GM18526 (cell line): ENCODE data around the gene KLHL14.

Source experiments
- POLR2A ChIP-seq: IDR thresholded peaks from 3 replicates; pipeline ENCODE4 v1.6.1; 2011; ENCODE audit not compliant: insufficient read length; ENCODE audit errors: extremely low read depth

Gene KLHL14, protein sequence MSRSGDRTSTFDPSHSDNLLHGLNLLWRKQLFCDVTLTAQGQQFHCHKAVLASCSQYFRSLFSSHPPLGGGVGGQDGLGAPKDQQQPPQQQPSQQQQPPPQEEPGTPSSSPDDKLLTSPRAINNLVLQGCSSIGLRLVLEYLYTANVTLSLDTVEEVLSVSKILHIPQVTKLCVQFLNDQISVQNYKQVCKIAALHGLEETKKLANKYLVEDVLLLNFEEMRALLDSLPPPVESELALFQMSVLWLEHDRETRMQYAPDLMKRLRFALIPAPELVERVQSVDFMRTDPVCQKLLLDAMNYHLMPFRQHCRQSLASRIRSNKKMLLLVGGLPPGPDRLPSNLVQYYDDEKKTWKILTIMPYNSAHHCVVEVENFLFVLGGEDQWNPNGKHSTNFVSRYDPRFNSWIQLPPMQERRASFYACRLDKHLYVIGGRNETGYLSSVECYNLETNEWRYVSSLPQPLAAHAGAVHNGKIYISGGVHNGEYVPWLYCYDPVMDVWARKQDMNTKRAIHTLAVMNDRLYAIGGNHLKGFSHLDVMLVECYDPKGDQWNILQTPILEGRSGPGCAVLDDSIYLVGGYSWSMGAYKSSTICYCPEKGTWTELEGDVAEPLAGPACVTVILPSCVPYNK

DNA sequence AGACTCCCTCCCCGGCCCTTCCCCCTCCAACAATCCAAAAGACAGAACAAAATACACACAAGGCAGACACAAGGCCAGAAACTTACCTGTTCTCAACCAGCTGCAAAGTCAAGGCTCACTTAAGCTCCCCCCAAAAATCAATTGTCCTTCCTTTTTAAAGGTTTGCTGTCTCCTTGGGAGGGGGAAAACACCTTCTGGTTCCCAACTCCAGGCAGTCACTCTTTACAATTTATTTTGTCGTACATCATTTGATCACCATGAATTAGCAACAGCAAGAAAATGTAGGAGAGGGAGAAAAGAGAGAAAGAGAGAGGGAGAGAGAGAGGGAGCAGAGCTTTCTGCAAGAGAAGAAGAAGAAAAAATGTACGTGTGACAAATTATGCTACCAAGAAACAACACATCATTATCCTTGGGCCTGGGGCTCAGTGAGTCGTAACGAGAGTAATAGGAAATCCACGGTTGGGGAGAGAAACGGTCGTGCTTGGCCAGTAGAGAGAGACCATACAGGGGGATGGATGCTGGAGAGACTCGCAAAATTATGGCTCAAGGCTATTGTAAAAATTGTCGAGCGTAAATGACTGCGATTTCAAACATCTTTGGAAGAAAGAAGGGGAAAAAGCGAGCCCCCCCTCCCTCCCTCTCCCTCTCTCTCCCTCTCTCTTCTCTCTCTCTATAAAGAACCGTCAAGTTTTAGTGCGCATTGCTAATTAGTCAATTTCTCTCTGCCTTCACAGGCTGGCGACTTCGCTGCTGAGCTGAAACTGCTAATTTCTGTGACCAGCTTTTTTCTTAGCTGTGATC, at the start of gene KLHL14:
Gene KLHL14 (minus strand): TSS at position 443 of the 801 bp plus-strand sequence. CDS start 2,432 bp downstream, outside the sequence.
- no peak for TF ChIP-seq POLR2A

DNA sequence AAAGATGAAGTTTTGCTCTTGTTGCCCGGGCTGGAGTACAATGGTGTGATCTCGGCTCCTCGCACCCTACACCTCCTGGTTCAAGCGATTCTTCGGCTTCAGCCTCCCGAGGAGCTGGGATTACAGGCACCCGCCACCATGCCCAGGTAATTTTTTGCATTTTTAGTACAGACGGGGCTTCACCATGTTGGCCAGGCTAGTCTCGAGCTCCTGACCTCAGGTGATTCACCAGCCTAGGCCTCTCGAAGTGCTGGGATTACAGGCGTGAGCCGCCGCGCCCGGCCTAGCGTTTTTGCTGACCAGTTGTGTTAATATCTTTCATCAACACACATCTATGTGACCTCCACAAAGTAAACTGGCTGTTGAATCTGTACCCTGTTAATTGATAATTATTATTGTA, 49.4 kb upstream of the KLHL14 start:
- no peak for TF ChIP-seq POLR2A

DNA sequence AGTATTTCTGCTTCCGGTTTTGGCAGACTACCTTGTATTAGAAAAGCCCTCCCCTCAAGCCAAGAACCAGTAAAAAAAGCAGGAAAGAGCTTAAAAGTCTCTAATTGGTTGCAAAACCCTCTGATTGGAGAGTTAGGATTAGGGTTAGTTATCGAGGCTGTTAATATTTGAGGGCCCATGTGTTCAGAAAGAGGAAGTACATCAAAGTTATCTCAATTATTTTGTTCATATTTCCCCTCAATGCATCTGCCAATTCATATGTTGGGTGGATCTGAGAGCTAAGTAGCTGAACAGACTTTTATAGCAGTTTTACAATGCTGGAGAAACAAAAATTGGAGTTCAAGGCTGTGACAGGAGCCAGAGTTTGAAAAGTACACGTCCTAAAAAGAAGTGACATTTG, 43.1 kb upstream of the KLHL14 start:
- TF ChIP-seq POLR2A, result no peak

DNA sequence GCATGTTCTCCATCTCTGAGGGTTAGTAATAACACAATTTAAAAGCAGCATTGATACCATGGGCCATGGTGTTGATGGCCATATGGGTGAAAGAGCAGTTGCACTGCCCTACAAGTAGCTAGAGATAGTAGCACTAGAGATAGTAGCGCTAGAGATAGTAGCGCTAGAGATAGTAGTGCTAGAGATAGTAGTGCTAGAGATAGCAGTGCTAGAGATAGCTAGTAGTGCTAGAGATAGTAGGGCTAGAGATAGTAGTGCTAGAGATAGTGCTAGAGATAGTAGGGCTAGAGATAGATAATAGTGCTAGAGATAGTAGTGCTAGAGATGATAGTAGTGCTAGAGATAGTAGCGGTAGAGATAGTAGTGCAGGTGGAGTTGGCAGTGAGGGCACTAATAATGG, 39.5 kb upstream of the KLHL14 start:
- TF ChIP-seq POLR2A, result no peak

DNA sequence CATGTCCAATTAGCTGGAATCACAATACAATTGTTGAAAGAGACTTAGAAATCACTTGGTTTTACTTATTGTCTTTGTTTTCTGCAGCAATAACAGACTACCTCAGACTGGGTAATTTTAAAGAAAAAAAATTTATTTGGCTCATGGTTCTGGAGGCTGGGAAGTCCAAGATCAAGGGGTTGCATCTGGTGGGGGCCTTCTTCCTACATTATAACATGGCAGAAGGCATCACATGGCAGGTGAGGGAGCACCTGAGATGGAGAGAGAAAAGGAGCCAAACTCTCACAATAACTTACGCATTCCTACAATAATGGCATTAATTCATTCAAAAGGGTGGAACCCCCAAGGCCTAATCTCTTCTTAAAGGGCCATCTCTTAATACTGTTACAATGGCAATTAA, 37.5 kb upstream of the KLHL14 start:
- no peak for TF ChIP-seq POLR2A

DNA sequence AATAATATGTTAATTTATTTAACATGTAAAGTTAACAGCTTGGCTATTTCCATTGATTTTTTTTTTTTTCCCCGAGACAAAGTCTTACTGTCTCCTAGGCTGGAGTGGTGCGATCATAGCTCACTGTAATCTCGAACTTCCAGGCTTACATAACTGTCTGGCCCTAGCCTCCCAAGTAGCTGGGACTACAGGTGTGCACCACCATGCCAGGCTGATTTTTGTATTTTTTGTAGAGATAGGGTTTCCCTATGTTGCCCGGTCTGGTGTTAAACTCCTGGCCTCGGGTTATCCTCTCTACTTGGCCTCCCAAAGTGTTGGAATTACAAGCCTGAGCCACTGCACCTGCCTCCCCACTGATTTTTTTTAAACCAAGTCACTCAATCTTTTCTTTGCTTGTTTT, 32.5 kb upstream of the KLHL14 start:
- no peak for TF ChIP-seq POLR2A

DNA sequence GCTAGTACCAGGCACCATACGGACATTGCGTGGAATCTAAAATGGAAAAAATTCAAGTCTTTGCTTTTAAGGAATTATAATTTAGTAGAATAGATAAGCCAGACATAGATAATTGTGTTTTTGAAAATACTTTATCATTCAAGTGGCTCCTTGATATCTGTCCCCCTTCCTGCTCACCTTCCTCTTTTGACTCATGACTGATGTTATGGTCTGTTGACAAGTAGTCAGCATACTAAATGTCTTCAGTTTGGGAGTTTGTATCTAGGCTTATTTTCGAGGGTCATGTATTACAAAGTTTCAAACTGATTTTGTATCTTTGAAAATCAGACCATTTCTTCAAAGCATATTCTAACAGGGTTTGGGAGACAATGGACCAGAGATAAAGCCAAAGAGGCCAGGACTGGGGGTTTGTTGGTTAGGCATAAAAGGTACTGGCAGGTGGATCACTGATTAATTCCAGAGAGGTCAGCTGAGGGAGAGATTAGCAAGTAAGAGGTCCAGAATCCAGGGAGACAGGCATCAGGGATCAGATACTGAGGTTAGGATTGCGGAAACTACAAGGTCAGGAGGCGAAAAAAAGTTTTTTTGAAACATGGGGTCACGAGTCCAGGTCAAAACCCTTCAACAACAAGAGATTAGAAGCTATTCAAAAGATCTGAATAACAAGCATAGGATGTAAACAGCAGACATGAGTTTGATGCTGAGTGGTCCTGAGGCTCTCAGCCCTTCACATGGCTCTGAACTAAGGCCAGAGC, 31.5 kb upstream of the KLHL14 start:
- no peak for TF ChIP-seq POLR2A

DNA sequence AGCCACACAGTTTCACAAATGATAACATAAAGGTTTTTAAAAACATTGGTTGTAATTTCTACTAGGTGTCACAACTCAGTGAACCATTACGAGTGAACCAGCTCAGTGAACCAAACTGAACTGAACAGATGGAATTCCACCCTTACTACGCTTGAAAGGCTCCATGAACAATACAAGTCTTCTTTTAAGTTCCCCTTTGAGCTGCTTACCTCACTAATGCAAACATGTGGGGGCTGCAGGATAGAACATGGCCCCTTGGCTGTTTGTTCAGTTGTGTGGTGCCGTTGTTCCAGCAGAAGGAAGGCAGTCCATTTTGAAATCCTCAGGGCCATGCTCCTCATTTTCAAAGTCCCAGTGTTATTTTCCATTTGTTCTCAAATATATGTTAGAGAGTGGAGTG, 30.7 kb upstream of the KLHL14 start:
- no peak for TF ChIP-seq POLR2A

DNA sequence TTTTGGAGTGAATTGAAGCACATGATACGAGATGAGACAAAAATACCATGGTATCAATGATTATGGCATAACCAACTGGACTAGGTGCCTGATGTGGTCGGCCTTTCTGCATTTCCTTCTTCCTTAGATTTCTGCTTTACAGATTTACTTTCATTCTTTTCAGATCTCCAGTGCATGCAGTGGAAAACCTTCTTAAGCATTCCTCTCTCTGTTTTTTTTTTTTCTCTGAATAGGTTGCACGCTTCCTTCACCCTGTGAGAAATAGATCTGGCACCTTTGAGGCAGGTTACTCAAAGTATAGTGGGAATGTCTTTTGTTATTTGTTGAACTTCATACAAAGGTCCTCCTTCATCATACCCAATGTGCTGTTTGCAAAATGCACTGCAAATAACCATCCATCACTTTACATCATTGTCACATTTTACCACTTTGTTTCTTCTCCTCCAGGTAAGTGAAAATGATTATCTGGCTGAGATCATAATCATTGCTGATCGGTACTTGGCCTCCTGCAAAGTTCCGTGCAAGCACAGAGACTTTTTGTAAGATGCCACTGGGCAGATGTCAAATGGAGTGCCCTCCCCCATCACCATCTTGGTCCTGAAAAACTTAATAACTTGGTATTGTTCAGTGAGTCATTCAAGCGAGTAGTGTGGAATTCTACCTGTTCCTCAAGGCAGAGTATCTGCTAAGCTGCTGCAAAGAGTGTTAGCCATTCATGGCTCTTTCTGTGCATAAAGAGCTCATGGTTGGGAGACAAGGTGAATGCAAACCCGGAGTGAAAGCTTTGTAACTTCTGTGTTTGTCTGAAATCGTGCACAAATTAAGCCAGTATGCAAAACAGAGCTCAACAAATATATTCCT, 30.0 kb upstream of the KLHL14 start:
- no peak for TF ChIP-seq POLR2A

DNA sequence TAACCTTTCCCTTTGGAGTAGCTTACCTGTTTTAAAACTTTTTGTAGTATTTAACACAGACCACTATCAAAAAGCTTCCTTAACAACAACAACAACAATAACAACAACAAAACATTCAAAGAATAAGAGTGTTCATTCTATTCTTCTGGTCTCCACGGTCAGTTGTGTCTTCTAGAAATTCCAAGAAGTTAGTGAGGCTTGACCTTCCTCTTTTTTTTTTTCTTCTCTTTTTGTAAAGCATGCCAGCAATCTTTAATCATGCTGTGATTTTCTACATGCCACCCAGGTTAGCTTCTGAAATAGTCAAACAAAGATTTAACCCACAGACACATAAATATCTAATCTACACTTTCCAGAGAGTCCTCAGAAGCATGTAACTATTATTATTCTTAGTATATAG, 28.4 kb upstream of the KLHL14 start:
- no peak for TF ChIP-seq POLR2A

DNA sequence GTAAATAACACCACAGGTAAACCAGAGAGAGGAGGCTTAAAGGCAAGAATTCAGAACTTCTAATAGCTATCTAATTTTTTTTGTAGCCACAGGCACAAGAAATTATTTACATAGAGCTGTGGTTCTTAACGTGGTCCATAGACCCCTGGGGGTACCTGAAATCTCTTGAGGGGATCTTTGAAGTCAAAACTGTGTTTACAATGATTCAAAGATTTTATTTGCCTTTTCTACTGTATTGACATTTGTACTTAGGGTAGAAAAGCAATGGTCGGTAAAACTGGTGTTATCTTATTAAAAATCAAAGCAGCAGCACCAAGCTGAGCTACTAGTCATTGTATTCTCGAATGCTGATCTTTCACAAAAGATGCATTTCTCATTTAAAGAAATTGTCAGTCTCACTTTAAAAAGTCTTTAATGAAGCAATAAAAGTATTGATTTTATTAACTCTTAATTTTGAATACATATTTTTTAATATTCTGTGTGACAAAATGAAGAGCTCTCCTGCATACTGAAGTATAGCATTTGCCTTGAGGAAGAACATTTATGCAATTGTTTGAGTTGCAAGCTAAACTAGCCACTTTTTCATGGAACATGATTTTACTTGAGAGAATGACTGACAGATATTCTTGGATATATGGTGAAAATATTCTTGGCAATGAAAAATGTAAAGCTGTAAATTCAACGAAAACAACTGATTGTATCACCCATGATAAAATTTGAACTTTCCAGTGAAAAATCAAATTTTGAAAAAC, 25.6 kb upstream of the KLHL14 start:
- TF ChIP-seq POLR2A, result no peak

DNA sequence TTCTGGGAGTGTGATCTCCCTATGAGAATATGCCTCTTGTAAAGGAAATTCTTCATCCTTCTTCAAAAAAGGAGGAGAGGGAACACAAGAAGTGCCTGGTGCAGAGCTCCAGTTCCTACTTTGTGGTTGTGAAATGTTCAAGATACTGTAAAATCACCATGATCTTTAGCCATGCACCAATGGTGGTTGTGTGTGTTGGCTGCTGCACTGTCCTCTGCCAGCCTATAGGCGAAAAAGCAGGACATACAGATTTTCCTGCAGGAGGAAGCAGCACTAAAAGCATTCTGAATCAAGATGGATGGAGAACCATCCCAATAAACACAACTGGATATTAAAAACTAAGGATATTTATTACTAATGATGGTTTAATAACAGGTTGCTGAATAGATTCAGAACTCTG, 6.2 kb upstream of the KLHL14 start:
- TF ChIP-seq POLR2A, result no peak

DNA sequence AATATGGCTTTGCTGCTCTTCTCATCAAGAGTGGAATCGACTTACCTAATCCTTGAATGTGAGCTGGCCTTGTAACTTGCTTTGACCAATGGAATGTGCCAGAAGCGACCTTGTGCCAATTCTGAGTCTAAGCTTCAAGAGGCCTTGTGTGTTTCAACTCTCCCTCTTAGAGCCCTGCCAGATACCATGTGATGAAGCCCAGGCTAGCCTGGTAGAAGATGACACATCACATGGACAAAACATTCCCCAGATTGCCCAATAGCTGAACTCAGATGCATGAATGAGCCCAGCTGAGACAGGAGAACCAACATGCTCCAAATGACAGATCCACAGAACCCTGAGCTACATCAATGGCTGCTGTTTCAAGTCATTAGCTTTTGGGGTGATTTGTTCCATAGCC, 4.2 kb upstream of the KLHL14 start:
- TF ChIP-seq POLR2A, result no peak

DNA sequence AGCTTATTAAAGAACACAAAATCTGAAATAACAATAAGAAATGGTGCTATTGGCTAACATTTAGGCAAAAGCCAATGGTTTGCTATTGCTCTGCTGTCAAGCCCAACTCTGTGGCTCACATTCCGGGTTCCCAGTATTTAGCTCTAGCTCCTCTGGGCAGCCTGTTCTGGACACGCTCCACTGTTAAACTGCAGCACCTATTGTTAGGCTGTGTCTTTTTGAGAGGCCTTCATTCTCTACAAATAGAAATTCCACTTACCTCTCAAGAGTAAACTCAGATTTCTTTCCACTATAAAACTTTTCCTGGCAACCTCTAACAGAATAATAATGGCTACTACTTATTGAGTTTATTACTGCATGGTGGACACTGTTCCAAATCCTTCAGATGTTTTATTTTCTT, 3.7 kb upstream of the KLHL14 start:
- TF ChIP-seq POLR2A, result no peak

DNA sequence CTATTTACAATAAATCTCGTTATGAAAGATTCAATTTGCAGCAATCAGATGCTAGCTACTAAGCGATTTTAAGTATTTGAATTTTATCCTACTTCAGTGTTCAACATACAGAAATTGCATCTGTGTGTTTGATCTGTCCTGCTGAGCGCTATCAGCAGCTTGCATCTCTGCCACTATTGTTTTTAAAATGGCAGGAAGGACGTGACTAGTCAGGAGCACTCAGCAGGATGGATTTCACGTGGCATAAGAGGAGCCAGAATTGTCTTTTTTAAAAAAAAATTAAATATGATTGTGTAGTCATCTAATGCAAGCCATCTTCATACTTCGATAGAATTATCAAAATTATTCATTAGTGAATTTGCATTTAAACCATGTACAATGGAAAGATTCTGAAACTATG, 2.8 kb upstream of the KLHL14 start:
- no peak for TF ChIP-seq POLR2A
